LNCAP (cell line): ENCODE results near the gene SPDYE2.
"Not testable (repeated sequence)": the region's sequence is repeated elsewhere in the genome, so short reads cannot be mapped to it uniquely, and the experiment has no call there.

Experiments used
- CTCF ChIP-seq: fragments of 450-650 bp; IDR thresholded peaks from 2 replicates; pipeline ENCODE4 v1.5.1; 2017; ENCODE audit warnings: mild to moderate bottlenecking

SPDYE2 gene, protein sequence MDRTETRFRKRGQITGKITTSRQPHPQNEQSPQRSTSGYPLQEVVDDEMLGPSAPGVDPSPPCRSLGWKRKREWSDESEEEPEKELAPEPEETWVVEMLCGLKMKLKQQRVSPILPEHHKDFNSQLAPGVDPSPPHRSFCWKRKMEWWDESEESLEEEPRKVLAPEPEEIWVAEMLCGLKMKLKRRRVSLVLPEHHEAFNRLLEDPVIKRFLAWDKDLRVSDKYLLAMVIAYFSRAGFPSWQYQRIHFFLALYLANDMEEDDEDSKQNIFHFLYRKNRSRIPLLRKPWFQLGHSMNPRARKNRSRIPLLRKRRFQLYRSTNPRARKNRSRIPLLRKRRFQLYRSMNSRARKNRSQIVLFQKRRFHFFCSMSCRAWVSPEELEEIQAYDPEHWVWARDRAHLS

GRCh38 chr7:102550808-102551422 lies at the start of gene SPDYE2:
TSS of gene SPDYE2 (plus strand) at chr7:102551226. CDS start at chr7:102553256, 2,030 bp downstream.
- not testable (repeated sequence) for TF ChIP-seq CTCF

GRCh38 chr7:102517550-102518147 lies 33.4 kb upstream of the SPDYE2 start, which contains the start of gene RASA4B:
TSS of gene RASA4B (minus strand) at chr7:102517777. CDS start at chr7:102517710, 67 bp downstream.
- TF ChIP-seq CTCF, result not testable (repeated sequence)

- TF ChIP-seq CTCF, result not testable (repeated sequence)
Measured at GRCh38 chr7:102543596-102543995, 7.4 kb upstream of the SPDYE2 start, which contains the start of gene UPK3BL2. TSS of gene UPK3BL2 (minus strand) at chr7:102543696. CDS start at chr7:102543636, 60 bp downstream.

- peak; percentile 36; the same call in 1 of the 2 replicates for TF ChIP-seq CTCF
Measured at GRCh38 chr7:102572261-102573239, 21.5 kb downstream of the SPDYE2 start, which contains the start of gene POLR2J3. TSS of gene POLR2J3 (minus strand) at chr7:102572583. CDS start at chr7:102572521, 62 bp downstream.
